ENCODE measurements around the gene EFNB1.

EFNB1 gene

GRCh38 chrX:68823413-68824151 is 5.2 kb upstream of the EFNB1 start:
- no peak for TF ChIP-seq CTCF (conservative IDR thresholded peaks at IDR 0.05; ENCODE audit: low read length)
- no peak overlapping the region for H3K4me3 ChIP-seq (ENCODE audit: low read length)
- no peak for DNase-seq (ENCODE audit: low read depth)

DNA sequence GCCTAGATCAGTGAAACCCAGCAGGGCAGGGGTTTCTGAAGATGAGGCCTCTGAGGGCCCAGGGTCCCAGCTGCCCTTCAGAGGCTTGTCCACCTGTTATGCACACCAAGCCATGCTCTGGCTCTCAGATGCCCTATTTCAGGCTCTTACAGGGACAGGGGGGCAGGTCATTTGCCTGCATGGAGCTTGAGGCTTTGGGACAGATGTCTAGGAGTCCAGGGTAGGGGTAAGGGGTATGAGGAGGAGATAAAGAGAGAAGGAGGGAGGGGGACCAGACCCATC is 4.7 kb upstream of the EFNB1 start:
- TF ChIP-seq CTCF (conservative IDR thresholded peaks at IDR 0.05; ENCODE audit: low read length): no peak
- no peak for DNase-seq (ENCODE audit: low read depth)

GRCh38 chrX:68824565-68825125 is 4.2 kb upstream of the EFNB1 start:
- H3K4me3 ChIP-seq (ENCODE audit: low read length): no peak overlapping the region
- DNase-seq (ENCODE audit: low read depth): no peak
- TF ChIP-seq CTCF (conservative IDR thresholded peaks at IDR 0.05; ENCODE audit: low read length): no peak

More for the DNA sequence above, 4.7 kb upstream of the EFNB1 start:
- H3K4me3 ChIP-seq (ENCODE audit: low read length): no peak overlapping the region

DNA sequence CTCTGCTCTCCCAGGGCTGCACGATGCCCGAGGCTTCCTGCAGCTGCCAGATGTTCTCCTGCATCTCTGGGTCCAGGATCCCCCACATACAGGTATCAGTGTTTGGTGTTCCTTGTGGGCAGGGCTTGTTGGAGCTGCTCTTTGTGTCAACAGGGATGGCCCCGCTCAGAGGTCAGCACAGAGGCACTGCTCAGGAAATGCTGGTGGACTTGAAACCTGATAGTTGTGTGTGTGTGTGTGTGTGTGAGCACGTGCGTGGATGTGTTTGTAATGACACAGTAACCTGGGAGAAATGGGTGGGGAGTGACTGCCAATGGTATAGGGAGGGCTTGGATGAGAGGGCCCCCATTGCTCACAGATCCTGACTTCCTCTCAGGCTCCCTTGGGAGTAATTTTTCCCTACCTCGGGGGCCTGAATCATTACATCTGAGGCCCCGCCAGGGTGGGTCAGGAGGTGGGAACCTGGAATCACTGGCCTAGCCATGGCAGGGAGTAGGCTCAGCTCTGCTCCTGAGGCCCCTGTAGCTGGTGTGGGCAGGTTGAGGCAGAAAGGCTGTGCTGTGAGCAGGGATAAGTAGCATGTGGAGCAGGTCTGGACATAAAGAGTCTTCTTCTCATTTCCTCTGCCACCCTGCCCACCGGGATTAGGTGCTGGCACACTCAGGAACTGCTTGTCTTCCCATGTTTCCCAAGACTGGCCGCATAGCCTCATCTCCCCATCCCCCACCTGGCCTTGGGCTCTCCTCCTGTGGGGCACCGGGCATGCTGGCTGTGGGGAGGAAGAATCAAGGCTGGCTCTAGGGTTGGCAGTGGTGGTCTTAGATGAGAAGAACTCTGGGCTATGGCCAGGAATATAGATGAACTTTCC is 2.5 kb upstream of the EFNB1 start:
- TF ChIP-seq CTCF (conservative IDR thresholded peaks at IDR 0.05; ENCODE audit: low read length): no peak
- DNase-seq (ENCODE audit: low read depth): no peak
- no peak overlapping the region for H3K4me3 ChIP-seq (ENCODE audit: low read length)

DNA sequence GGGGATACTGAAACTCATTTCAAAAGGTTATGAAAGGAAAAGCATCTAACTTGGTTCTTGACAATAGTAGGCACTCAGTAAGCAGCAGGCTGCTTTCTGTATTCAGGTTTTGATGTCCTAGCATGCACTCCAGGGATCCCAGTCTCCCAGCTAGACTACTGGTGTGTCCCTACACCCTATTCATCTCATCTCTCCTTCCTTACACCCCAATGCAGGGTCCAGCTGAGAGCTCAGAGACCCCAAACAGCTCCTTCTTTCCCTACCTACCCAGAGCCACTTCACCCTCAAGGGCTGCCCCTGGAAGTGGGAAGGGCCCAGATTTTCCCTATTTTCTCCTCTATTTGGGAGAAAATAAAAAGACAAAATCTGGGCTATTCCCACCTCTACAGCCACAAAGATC is 1.6 kb upstream of the EFNB1 start:
- no peak overlapping the region for H3K4me3 ChIP-seq (ENCODE audit: low read length)
- no peak for DNase-seq (ENCODE audit: low read depth)
- no peak for TF ChIP-seq CTCF (conservative IDR thresholded peaks at IDR 0.05; ENCODE audit: low read length)

GRCh38 chrX:68827848-68828624 is 785 bp upstream of the EFNB1 start:
- H3K4me3 ChIP-seq (ENCODE audit: low read length): peak overlapping the region; percentile 24

More at GRCh38 chrX:68827848-68828624, 785 bp upstream of the EFNB1 start:
- peak; percentile 74 for TF ChIP-seq CTCF (conservative IDR thresholded peaks at IDR 0.05; ENCODE audit: low read length)
- DNase-seq (ENCODE audit: low read depth): peak; percentile 68
